A549 (cell line): Measurements from ENCODE around the gene MYO15A.

Experiments
- CBX2 ChIP-seq: fragments of 200-600 bp; sonication (generic); IDR thresholded peaks from 2 replicates; pipeline ENCODE4 v1.6.1; 2016; ENCODE audit warnings: low read depth, mild to moderate bottlenecking, borderline replicate concordance
- CHD2 ChIP-seq: fragments of 150-350 bp; IDR thresholded peaks from 2 replicates; pipeline ENCODE4 v1.6.1; 2014; ENCODE audit warnings: low read length; ENCODE audit not compliant: partially characterized antibody
- CTCF ChIP-seq: fragments of >200 bp; sonication (Bioruptor Twin); formaldehyde crosslinking; IDR thresholded peaks from 3 replicates; pipeline ENCODE4 v1.5.1; 2016
- ESRRA ChIP-seq: fragments of 150-350 bp; IDR thresholded peaks from 2 replicates; pipeline ENCODE4 v1.6.1; 2014; ENCODE audit warnings: mild to moderate bottlenecking, low read length, borderline replicate concordance
- JUN ChIP-seq, 2 experiments: fragments of >200 bp; sonication (Bioruptor Twin); formaldehyde crosslinking; IDR thresholded peaks; 2 replicates in 1 of 2; 3 replicates in 1 of 2; pipeline ENCODE4 v1.6.1; 2016 to 2017
- JUNB ChIP-seq: fragments of >200 bp; sonication (Bioruptor Twin); formaldehyde crosslinking; IDR thresholded peaks from 2 replicates; pipeline ENCODE4 v1.6.1; 2016
- MAX ChIP-seq: IDR thresholded peaks from 2 replicates; pipeline ENCODE4 v1.6.1; 2012
- NFE2L2 ChIP-seq: fragments of 150-350 bp; conservative IDR thresholded peaks from 2 replicates; pipeline ENCODE4 v1.6.1; 2014; ENCODE audit warnings: low read length
- POLR2A ChIP-seq: IDR thresholded peaks from 2 replicates; pipeline ENCODE4 v1.6.1; 2012; ENCODE audit warnings: mild to moderate bottlenecking, low read length
- REST ChIP-seq: fragments of 200-600 bp; sonication (generic); IDR thresholded peaks from 2 replicates; pipeline ENCODE4 v1.6.1; 2016; ENCODE audit warnings: antibody characterized with exemption, mild to moderate bottlenecking, moderate library complexity
- ZC3H11A ChIP-seq: fragments of 450-650 bp; IDR thresholded peaks from 2 replicates; pipeline ENCODE4 v1.6.1; 2014; ENCODE audit warnings: antibody characterized with exemption, mild to moderate bottlenecking

- TF ChIP-seq CTCF = no peak
- no peak for TF ChIP-seq ZC3H11A
- TF ChIP-seq CHD2 = no peak
- no peak for TF ChIP-seq REST
- TF ChIP-seq JUN (IDR thresholded peaks at IDR 0.05) = no peak
- TF ChIP-seq MAX = no peak
- TF ChIP-seq JUNB = no peak
- TF ChIP-seq CBX2 = no peak
- no peak for TF ChIP-seq POLR2A
- TF ChIP-seq ESRRA = no peak
- TF ChIP-seq NFE2L2 = no peak
These were observed 3.0 kb upstream of the MYO15A start for GRCh38 chr17:18105595-18105994.
